Fibroblast of mammary gland (primary cell): Measurements from ENCODE around the gene KCNJ9.

Experiments used
- DNase-seq: peaks from one replicate; pipeline ENCODE4 v3.0.0-alpha.2; 2010; ENCODE audit warnings: low read depth
- H3K4me3 ChIP-seq: 2 replicates; pipeline ENCODE4 v1.5.1; 2011; ENCODE audit warnings: low read depth, mild to moderate bottlenecking, low read length, moderate library complexity; ENCODE audit not compliant: control insufficient read depth
- CTCF ChIP-seq: conservative IDR thresholded peaks from 2 replicates; pipeline ENCODE4 v1.5.1; 2011; ENCODE audit warnings: low read depth, low read length, inconsistent platforms; ENCODE audit not compliant: control insufficient read depth, insufficient read depth

Gene KCNJ9

GRCh38 chr1:160131803-160132565, 50.6 kb downstream of the KCNJ9 start:
- no peak overlapping the region for H3K4me3 ChIP-seq
- TF ChIP-seq CTCF, result no peak
- no peak for DNase-seq

GRCh38 chr1:160133990-160134770, 52.8 kb downstream of the KCNJ9 start:
- TF ChIP-seq CTCF, result no peak
- DNase-seq, result no peak
- no peak overlapping the region for H3K4me3 ChIP-seq

- no peak for TF ChIP-seq CTCF
- H3K4me3 ChIP-seq, result no peak overlapping the region
- no peak for DNase-seq
These were observed 53.6 kb downstream of the KCNJ9 start for GRCh38 chr1:160134791-160135572.

- no peak for DNase-seq
- H3K4me3 ChIP-seq, result no peak overlapping the region
- TF ChIP-seq CTCF, result no peak
These were observed 55.0 kb downstream of the KCNJ9 start for GRCh38 chr1:160136121-160136925.

- TF ChIP-seq CTCF, result no peak
- DNase-seq, result no peak
- no peak overlapping the region for H3K4me3 ChIP-seq
These were observed 55.5 kb downstream of the KCNJ9 start for GRCh38 chr1:160136926-160137200.

- TF ChIP-seq CTCF, result no peak
- H3K4me3 ChIP-seq, result no peak overlapping the region
- no peak for DNase-seq
These were observed 56.0 kb downstream of the KCNJ9 start for GRCh38 chr1:160137216-160137862.
